T-helper 2 cell treated with Interferon-gamma antibody and Interleukin-4, amounts not matched to agents 100 ng/mL and 5 ng/mL, for 36 hours (primary cell): ENCODE data around the gene APC2. TPM values are rescaled to one million over a fixed set of nuclear protein-coding genes. Genes with fewer than 3 reads are reported as not detected.
"Not testable (repeated sequence)": the region's sequence is repeated elsewhere in the genome, so short reads cannot be mapped to it uniquely, and the experiment has no call there.

Experiments used
- intact Hi-C: fragments of 100-400 bp; cut with micrococcal nuclease; formaldehyde crosslinking; loops from one replicate; pipeline ENCODE4 v1.15.1; 2023
- total RNA-seq: library from RNA; stranded (reverse); gene quantifications from 2 replicates; pipeline ENCODE4 v1.2.3, GENCODE V29; 2022

Gene APC2
- total RNA-seq, 1 donor from 2014 or later: 0.05 TPM

GRCh38 chr19:1474765-1475351 lies 24.9 kb downstream of the APC2 start:
- intact Hi-C loops: loop anchor here (5.0 kb wide), 1 partner anchor 37 kb away; the partner anchor contains the start of gene ADAMTSL5

- intact Hi-C loops: no loop called here
Measured at GRCh38 chr19:1475751-1476437, 26.0 kb downstream of the APC2 start.

DNA sequence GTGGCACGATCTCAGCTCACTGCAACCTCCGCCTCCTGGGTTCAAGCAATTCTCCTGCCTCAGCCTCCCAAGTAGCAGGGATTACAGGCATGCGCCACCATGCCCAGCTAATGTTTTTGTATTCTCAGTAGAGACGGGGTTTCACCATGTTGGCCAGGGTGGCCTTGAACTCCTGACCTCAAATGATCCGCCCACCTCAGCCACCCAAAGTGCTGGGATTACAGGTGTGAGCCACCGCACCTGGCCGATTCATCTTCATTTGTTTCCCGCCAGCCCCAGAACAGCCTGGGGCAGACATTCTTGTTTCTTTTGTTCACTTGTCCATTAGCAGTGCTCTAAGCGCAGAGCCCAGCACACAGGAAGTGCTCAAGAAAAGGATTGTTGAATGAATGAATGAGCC lies 27.1 kb downstream of the APC2 start:
- intact Hi-C loops: not testable (repeated sequence)

DNA sequence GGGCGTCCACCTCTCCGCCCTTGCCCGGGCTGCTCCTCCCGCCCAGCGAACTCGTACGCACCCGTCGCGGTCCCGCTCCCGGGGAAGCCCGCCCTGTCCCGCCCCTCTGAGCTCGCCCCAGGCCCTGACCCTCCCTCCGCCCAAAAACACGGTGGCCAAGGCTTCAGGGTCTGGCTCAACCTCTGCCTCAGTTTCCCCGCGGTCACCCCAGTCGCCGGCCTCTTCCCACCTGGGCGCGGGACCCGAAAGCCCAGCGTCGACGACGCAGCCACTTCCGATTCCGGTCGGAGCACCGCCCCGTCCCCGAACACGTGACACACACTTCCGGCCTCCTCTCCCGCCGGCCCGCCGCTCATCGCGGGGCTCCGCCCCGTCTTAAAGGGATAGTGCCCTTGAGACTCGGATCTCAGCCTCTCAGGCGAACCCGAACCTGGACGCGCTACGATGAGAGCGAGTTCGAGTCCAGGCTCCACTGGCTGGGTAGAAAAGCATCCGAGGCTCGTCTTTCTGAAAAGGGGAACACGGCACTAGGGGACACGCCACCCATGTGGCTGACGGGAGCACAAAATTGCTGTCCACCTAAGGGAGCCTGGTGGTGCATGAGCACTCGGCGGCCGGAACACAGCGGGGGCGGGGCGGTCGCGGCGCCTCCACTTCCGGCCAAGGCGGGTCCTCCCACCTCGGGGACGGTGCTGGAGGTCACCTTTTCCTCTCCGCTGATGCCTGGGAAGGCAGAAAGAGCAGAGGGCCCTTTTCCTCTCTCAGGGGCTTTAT lies 29.2 kb downstream of the APC2 start, which contains the start of gene C19orf25:
Gene C19orf25, minus strand, starts transcription at position 282 of the 774 bp plus-strand sequence. CDS start 312 bp downstream, outside the sequence.
- intact Hi-C loops: loop anchor here (1.0 kb wide), 1 partner anchor 11 kb away; the partner anchor contains the start of gene PCSK4

DNA sequence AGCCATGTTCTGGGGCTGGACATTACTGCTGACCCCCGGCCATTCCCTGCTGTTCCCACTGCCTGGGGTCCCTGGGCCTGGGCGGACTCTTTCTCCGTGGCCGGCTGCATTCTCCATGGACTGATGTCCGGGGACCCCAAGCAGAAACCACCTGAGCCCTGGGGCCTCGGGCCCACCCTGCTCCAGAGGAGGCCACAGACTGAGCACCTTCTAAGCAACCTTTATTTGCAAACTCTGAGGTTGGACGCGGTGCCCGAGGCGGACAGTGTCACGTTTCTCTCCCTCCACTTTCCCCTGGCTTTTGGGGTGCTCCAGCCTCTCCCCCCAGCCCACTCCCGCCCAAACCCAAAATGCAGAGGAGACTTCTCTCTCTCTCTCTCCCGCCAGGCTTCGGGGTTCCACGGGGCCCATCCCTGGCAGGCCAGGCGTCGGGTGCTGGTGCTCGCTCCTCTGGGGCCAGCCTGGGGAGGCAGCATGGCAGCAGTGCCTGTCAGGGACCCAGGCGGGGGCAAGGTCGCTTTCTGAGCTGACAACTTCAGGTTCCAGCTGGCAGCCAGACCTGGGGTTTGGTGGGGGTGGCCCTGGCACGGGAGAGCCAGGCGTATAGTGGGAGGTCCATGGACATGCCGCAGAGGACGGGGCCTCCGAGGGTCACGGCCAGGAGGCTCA lies 31.4 kb downstream of the APC2 start:
- intact Hi-C loops: no loop called here

- intact Hi-C loops: no loop called here
Measured at GRCh38 chr19:1481893-1482360, 32.0 kb downstream of the APC2 start.

GRCh38 chr19:1482361-1483130 lies 32.6 kb downstream of the APC2 start:
- intact Hi-C loops: no loop called here

DNA sequence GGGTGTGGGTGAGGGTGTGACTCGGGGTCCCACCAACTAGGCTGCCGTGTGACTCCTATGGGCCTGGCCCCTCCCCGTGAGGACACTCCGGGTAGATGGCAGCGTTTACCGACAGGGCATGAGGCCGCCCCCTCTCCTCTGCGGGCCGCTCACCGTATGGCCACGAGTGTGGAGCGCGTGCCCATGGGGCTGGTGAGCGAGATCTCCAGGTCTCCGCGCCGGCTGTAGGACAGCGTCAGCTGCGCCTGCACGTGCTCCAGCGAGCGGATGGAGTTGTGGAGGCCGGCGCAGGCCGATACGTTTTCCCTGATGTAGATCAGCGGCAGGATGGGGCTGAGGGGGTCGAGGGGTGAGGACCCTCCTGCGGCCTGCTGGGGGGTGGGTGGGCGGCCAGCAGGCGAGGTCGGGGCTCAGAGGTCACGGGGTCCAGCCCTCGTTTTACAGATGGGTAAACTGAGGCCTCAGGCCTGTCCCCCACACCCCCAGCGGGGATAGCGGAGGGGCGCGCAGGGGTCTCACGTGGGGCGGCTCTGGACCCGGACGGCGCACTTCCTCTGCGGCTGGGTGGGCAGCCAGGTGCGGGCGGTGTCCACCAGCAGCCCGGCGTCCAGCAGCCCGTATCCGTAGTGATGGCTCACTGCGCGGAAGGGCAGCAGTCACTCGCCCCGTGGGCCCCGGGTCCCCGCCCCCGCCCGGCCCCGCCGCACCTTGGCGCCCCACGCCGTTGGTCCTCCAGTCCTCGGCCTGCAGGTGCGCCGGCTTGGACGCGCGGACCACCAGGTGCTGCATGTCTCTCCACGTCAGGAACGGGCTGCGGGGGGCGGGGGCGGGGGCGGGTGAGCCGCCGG lies 33.4 kb downstream of the APC2 start:
- intact Hi-C loops: no loop called here

- intact Hi-C loops: no loop called here
Measured at GRCh38 chr19:1483979-1484428, 34.1 kb downstream of the APC2 start.

- intact Hi-C loops: no loop called here
Measured at GRCh38 chr19:1486720-1487575, 37.0 kb downstream of the APC2 start.

DNA sequence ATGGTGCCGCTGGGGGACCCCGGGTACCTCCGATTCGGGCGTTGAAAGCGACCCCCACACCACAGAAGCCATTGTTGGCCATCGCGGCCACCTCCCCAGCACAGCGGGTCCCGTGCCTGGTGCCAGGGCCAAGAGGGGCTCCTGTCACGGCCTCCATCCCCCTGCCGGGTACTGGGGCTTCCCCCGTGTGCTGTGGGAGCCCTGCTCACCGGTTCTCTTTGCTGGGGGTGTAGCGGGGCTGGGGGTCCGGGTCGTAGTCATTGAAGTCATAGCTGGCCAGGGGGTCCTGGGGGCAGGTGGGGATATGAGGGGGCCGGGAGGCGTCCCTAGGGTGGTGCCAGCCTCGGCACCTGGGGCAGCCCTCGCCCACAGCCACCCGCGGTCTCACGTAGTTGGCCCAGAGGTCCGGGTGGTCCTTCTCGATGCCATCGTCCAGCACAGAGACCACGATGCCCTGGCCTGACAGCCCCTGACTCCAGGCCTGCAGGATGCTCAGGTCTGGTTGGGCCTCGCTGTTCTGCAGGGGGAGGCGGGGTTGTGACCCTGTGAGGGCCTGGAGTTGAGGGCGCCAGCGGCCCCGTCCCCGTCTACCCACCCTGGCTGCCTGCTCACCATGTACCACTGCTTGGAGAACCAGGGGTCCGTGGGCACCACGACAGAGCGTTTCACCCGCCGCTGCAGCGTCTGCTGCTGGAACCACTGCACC lies 37.8 kb downstream of the APC2 start:
- intact Hi-C loops: no loop called here

GRCh38 chr19:1488282-1488601 lies 38.3 kb downstream of the APC2 start:
- intact Hi-C loops: no loop called here

GRCh38 chr19:1489463-1490310 lies 39.8 kb downstream of the APC2 start:
- intact Hi-C loops: loop anchor here (1.0 kb wide), 3 partner anchors 10 to 44 kb away; partner anchors contain the start of genes ADAMTSL5 and C19orf25

GRCh38 chr19:1490311-1491113 lies 40.6 kb downstream of the APC2 start, which contains the start of gene PCSK4:
PCSK4 (minus strand) TSS chr19:1490350; CDS start chr19:1490346, 4 bp downstream.
- intact Hi-C loops: loop anchor here (1.0 kb wide), 3 partner anchors 11 to 45 kb away; partner anchors contain the start of genes ADAMTSL5 and C19orf25

DNA sequence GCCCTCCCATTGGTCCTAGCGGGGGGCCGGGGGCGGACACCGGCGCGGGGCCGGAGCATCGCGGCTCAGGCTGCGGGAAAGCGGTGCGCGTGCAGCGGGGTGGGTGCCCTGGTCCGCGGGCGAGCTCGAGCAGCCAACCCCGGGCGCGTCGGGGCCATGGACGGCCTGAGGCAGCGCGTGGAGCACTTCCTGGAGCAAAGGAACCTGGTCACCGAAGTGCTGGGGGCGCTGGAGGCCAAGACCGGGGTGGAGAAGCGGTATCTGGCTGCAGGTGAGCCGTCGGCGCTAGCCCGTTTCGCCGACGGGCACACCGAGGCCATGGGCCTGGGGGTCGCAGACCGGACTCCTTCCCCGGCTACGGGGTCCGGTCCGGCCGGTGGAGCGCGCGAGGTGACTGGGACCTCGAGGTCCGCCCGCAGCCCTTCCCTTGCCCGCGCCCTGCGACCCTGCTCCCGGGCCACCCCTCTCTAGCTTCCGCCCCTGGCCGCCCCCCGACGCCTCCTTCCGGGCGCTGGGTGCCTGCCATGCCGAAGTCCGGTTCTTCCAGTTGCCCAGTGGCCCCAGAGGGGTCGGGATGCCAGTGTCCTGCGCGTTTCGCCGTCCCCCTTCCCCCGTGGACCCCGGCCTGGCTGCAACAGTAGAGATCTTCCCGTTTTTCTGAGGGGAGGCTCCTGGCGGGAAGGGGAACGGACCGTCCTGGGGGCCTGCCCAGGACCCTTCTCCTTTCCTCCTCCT lies 41.4 kb downstream of the APC2 start, which contains the start of gene REEP6:
Gene REEP6, plus strand, starts transcription at position 68 of the 735 bp plus-strand sequence. Its CDS starts 89 bp downstream, at position 157.
- intact Hi-C loops: no loop called here
